ENCODE results near the gene ICOS. TPM values are rescaled to one million over a fixed set of nuclear protein-coding genes. Genes with fewer than 3 reads are reported as not detected.

The ICOS gene
- total and polyA plus RNA-seq, 2 donors (not counting 3 experiments of a cell fraction or from before 2014, with no cell fraction given) = not detected

- CTCF ChIA-PET = no interaction called here
These were observed 21.3 kb upstream of the ICOS start for GRCh38 chr2:203915256-203915655.

DNA sequence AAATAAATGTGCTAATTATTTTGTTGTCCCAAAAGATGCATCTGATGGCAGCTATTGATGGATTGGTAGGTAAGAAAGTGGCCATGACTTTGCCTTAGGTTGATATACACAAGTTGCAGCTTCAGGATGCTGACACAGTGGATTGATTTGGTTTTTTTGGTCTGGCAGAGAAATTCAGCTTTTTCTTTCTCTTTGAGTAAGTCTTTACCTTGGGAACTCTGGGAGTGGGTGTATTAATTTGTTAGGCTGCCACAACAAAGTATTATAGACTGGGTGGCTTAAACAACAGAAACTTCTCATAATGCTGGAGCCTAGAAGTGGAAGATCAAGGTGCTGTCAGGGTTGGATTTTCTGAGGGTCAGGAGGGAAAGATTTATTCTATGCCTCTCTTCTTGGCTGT is 19.8 kb upstream of the ICOS start:
- H3K4me2 ChIP-seq (ENCODE audit: insufficient read depth, low read length) = no peak overlapping the region
- H2AFZ ChIP-seq (ENCODE audit: low read depth, low read length) = no peak overlapping the region
- BruUV-seq (replicated peaks) = no TSS peak
- DNase-seq (ENCODE audit: low read depth, low spot score) (no peak), FAIRE-seq (no peak)
- ChIA-PET CTCF (interaction anchor here (1.6 kb wide), 1 partner anchor 8 kb away, joined by 3 read pairs; no protein-coding TSS in a partner anchor), POLR2A (no interaction called here)
- H3K9me1 ChIP-seq (replicated peaks; ENCODE audit: control insufficient read depth, extremely low read depth, insufficient read depth, low read length) = no peaks in the 10 kb centered on the region
- no peaks in the 10 kb centered on the region for H3K4me1 ChIP-seq (ENCODE audit: control insufficient read depth, extremely low read depth, insufficient read depth, low read length)
- H3K9me3 ChIP-seq (replicated peaks; ENCODE audit: control insufficient read depth, insufficient read depth, low read length) = no peaks in the 10 kb centered on the region
- H3K27ac ChIP-seq (ENCODE audit: insufficient read depth, low read depth, low read length) = no peak overlapping the region
- no peaks in the 10 kb centered on the region for H3K36me3 ChIP-seq (ENCODE audit: control insufficient read depth in 2 of 2, extremely low read depth in 1 of 2, insufficient read depth in 2 of 2, low read length in 2 of 2)
- dilution Hi-C loops (cut with MboI; ENCODE audit: extremely low pct_ligation_motif_present, low sequenced_read_pairs) = no loop called here
- no peaks in the 10 kb centered on the region for H3K79me2 ChIP-seq (ENCODE audit: control insufficient read depth, insufficient read depth, low read length)
- TF ChIP-seq FOS (IDR thresholded peaks at IDR 0.05; ENCODE audit: borderline replicate concordance, insufficient read depth, low read length) = no peak
- no peak for TF ChIP-seq JUN (IDR thresholded peaks at IDR 0.05; ENCODE audit: borderline replicate concordance, insufficient read depth, insufficient read length, low read depth)
- TF ChIP-seq MAX (IDR thresholded peaks at IDR 0.05; ENCODE audit: insufficient read depth, insufficient read length) = no peak
- TF ChIP-seq POLR2A (IDR thresholded peaks at IDR 0.05; ENCODE audit: low read depth, low read length) = no peak
- TF ChIP-seq MYC (IDR thresholded peaks at IDR 0.05; ENCODE audit: low read depth, low read length) = no peak
- no peak for TF ChIP-seq POLR2AphosphoS5 (IDR thresholded peaks at IDR 0.05; ENCODE audit: insufficient read depth, low read depth, low read length)
- no peak for TF ChIP-seq EZH2 (IDR thresholded peaks at IDR 0.05; ENCODE audit: borderline replicate concordance, low read depth, low read length, severe bottlenecking)
- TF ChIP-seq, protein P1, sequence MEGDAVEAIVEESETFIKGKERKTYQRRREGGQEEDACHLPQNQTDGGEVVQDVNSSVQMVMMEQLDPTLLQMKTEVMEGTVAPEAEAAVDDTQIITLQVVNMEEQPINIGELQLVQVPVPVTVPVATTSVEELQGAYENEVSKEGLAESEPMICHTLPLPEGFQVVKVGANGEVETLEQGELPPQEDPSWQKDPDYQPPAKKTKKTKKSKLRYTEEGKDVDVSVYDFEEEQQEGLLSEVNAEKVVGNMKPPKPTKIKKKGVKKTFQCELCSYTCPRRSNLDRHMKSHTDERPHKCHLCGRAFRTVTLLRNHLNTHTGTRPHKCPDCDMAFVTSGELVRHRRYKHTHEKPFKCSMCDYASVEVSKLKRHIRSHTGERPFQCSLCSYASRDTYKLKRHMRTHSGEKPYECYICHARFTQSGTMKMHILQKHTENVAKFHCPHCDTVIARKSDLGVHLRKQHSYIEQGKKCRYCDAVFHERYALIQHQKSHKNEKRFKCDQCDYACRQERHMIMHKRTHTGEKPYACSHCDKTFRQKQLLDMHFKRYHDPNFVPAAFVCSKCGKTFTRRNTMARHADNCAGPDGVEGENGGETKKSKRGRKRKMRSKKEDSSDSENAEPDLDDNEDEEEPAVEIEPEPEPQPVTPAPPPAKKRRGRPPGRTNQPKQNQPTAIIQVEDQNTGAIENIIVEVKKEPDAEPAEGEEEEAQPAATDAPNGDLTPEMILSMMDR (IDR thresholded peaks at IDR 0.05; ENCODE audit: extremely low read depth in 1 of 2, insufficient read depth in 1 of 2, low read depth in 1 of 2, low read length in 2 of 2) = no peak
- TF ChIP-seq GATA2 (IDR thresholded peaks at IDR 0.05; ENCODE audit: insufficient read depth, insufficient read length, low read depth, low read length) = no peak
- no peak overlapping the region for H3K4me3 ChIP-seq (replicated peaks in 1 of 3; ENCODE audit: insufficient read depth in 1 of 3, low read depth in 1 of 3, low read length in 3 of 3)
- intact Hi-C loops (cut with micrococcal nuclease) = no loop called here
- no peak overlapping the region for H3K9ac ChIP-seq (replicated peaks; ENCODE audit: extremely low read depth, insufficient read depth, low read length)
- H3K27me3 ChIP-seq (ENCODE audit: control insufficient read depth in 2 of 2, insufficient read depth in 2 of 2, low read length in 2 of 2) = peaks cover 3 to 6% of the 10 kb centered on the region in 2 experiments
- H4K20me1 ChIP-seq (replicated peaks; ENCODE audit: control insufficient read depth, extremely low read depth, insufficient read depth, low read length) = no peaks in the 10 kb centered on the region

More at GRCh38 chr2:203915256-203915655, 21.3 kb upstream of the ICOS start:
- H3K9me3 ChIP-seq (replicated peaks; ENCODE audit: control insufficient read depth, insufficient read depth, low read length) = no peaks in the 10 kb centered on the region
- H3K36me3 ChIP-seq (ENCODE audit: control insufficient read depth in 2 of 2, extremely low read depth in 1 of 2, insufficient read depth in 2 of 2, low read length in 2 of 2) = no peaks in the 10 kb centered on the region
- no peaks in the 10 kb centered on the region for H4K20me1 ChIP-seq (replicated peaks; ENCODE audit: control insufficient read depth, extremely low read depth, insufficient read depth, low read length)
- dilution Hi-C loops (cut with MboI; ENCODE audit: extremely low pct_ligation_motif_present, low sequenced_read_pairs) (no loop called here), intact Hi-C loops (cut with micrococcal nuclease) (no loop called here)
- POLR2A ChIA-PET = no interaction called here
- no TSS peak for BruUV-seq (replicated peaks)
- H3K4me1 ChIP-seq (ENCODE audit: control insufficient read depth, extremely low read depth, insufficient read depth, low read length) = no peaks in the 10 kb centered on the region
- no peak overlapping the region for H3K4me3 ChIP-seq (replicated peaks in 1 of 3; ENCODE audit: insufficient read depth in 1 of 3, low read depth in 1 of 3, low read length in 3 of 3)
- DNase-seq (ENCODE audit: low read depth, low spot score) = no peak
- H3K4me2 ChIP-seq (ENCODE audit: insufficient read depth, low read length) = no peak overlapping the region
- no peak for TF ChIP-seq POLR2A (IDR thresholded peaks at IDR 0.05; ENCODE audit: low read depth, low read length)
- no peak for TF ChIP-seq POLR2AphosphoS5 (IDR thresholded peaks at IDR 0.05; ENCODE audit: insufficient read depth, low read depth, low read length)
- TF ChIP-seq EZH2 (IDR thresholded peaks at IDR 0.05; ENCODE audit: borderline replicate concordance, low read depth, low read length, severe bottlenecking) = no peak
- TF ChIP-seq JUN (IDR thresholded peaks at IDR 0.05; ENCODE audit: borderline replicate concordance, insufficient read depth, insufficient read length, low read depth) = no peak
- no peaks in the 10 kb centered on the region for H3K9me1 ChIP-seq (replicated peaks; ENCODE audit: control insufficient read depth, extremely low read depth, insufficient read depth, low read length)
- peaks cover 3 to 6% of the 10 kb centered on the region in 2 experiments for H3K27me3 ChIP-seq (ENCODE audit: control insufficient read depth in 2 of 2, insufficient read depth in 2 of 2, low read length in 2 of 2)
- FAIRE-seq = no peak
- H3K27ac ChIP-seq (ENCODE audit: insufficient read depth, low read depth, low read length) = no peak overlapping the region
- H2AFZ ChIP-seq (ENCODE audit: low read depth, low read length) = no peak overlapping the region
- H3K79me2 ChIP-seq (ENCODE audit: control insufficient read depth, insufficient read depth, low read length) = no peaks in the 10 kb centered on the region
- no peak overlapping the region for H3K9ac ChIP-seq (replicated peaks; ENCODE audit: extremely low read depth, insufficient read depth, low read length)
